Neuronal stem cell (in vitro differentiated cells): ENCODE measurements around the gene FOXL1.

Source experiments
- DNase-seq: peaks from one replicate; pipeline ENCODE4 v3.0.0-alpha.2; 2013; ENCODE audit warnings: low spot score
- H2AFZ ChIP-seq: one replicate; pipeline ENCODE4 v1.6.1; 2013; ENCODE audit warnings: mild to moderate bottlenecking, low read length, inconsistent platforms
- H2AK5ac ChIP-seq: 2 replicates; pipeline ENCODE4 v1.6.1; 2013; ENCODE audit warnings: low read depth, mild to moderate bottlenecking, inconsistent platforms, low read length, moderate library complexity, mixed read lengths
- H2BK120ac ChIP-seq: 2 replicates; pipeline ENCODE4 v1.6.1; 2013; ENCODE audit warnings: low read depth, mild to moderate bottlenecking, inconsistent platforms, low read length, moderate library complexity, mixed read lengths
- H2BK12ac ChIP-seq: one replicate; pipeline ENCODE4 v1.6.1; 2013; ENCODE audit warnings: low read length, inconsistent platforms
- H2BK15ac ChIP-seq: 2 replicates; pipeline ENCODE4 v1.6.1; 2013; ENCODE audit warnings: mild to moderate bottlenecking, low read length, inconsistent platforms, mixed read lengths
- H2BK5ac ChIP-seq: one replicate; pipeline ENCODE4 v1.6.1; 2013; ENCODE audit warnings: inconsistent platforms, mild to moderate bottlenecking, low read length, moderate library complexity
- H3K14ac ChIP-seq: one replicate; pipeline ENCODE4 v1.6.1; 2013; ENCODE audit warnings: low read length, inconsistent platforms
- H3K18ac ChIP-seq: 2 replicates; pipeline ENCODE4 v1.6.1; 2013; ENCODE audit warnings: low read length, inconsistent platforms
- H3K23ac ChIP-seq: 2 replicates; pipeline ENCODE4 v1.6.1; 2013; ENCODE audit warnings: low read depth, mild to moderate bottlenecking, mixed read lengths, low read length, inconsistent platforms; ENCODE audit not compliant: poor library complexity
- H3K27ac ChIP-seq: replicated peaks from 3 replicates; pipeline ENCODE4 v1.5.1; 2013; ENCODE audit warnings: low read length, inconsistent platforms
- H3K27me3 ChIP-seq, 3 experiments: 2 replicates each; pipeline ENCODE4 v1.6.1; 2013; ENCODE audit warnings: low read length in 3 of 3, mild to moderate bottlenecking in 2 of 3, inconsistent platforms in 1 of 3, low read depth in 1 of 3, mixed read lengths in 1 of 3, moderate library complexity in 1 of 3; ENCODE audit not compliant: control insufficient read depth in 3 of 3, insufficient read depth in 3 of 3
- H3K36me3 ChIP-seq, 2 donors: replicated peaks in 1 of 2; 2 replicates each; pipeline ENCODE4 v1.6.1; 2013; ENCODE audit warnings: low read length in 2 of 2; ENCODE audit not compliant: control insufficient read depth in 2 of 2, insufficient read depth in 2 of 2
- H3K4ac ChIP-seq: 2 replicates; pipeline ENCODE4 v1.6.1; 2013; ENCODE audit warnings: inconsistent platforms, mild to moderate bottlenecking, low read length, moderate library complexity
- H3K4me1 ChIP-seq, 2 donors: 1 replicate in 1 of 2; 2 replicates in 1 of 2; pipeline ENCODE4 v1.6.1; 2013; ENCODE audit warnings: low read length in 2 of 2, low read depth in 1 of 2; ENCODE audit not compliant: control insufficient read depth in 2 of 2, insufficient read depth in 1 of 2
- H3K4me2 ChIP-seq: one replicate; pipeline ENCODE4 v1.6.1; 2013; ENCODE audit warnings: mild to moderate bottlenecking, low read length, inconsistent platforms; ENCODE audit not compliant: insufficient read depth, poor library complexity, severe bottlenecking
- H3K4me3 ChIP-seq, 2 donors: 2 replicates each; pipeline ENCODE4 v1.5.1; 2013; ENCODE audit warnings: low read length in 2 of 2, mild to moderate bottlenecking in 2 of 2, inconsistent platforms in 1 of 2, moderate library complexity in 1 of 2
- H3K79me1 ChIP-seq: one replicate; pipeline ENCODE4 v1.6.1; 2013; ENCODE audit warnings: low read depth, mild to moderate bottlenecking, inconsistent platforms, low read length, moderate library complexity
- H3K9ac ChIP-seq: one replicate; pipeline ENCODE4 v1.6.1; 2013; ENCODE audit warnings: mild to moderate bottlenecking, low read depth, low read length, inconsistent platforms; ENCODE audit not compliant: poor library complexity
- H3K9me3 ChIP-seq, 2 donors: replicated peaks in 1 of 2; 2 replicates each; pipeline versions ENCODE3 to v1.6.1; 2013; ENCODE audit warnings: low read length in 2 of 2, mild to moderate bottlenecking in 2 of 2, inconsistent platforms in 1 of 2, low read depth in 1 of 2, mixed read lengths in 1 of 2, moderate library complexity in 1 of 2; ENCODE audit not compliant: control insufficient read depth in 2 of 2, insufficient read depth in 1 of 2
- H4K8ac ChIP-seq: one replicate; pipeline ENCODE4 v1.6.1; 2013; ENCODE audit warnings: low read depth, mild to moderate bottlenecking, inconsistent platforms, low read length, moderate library complexity
- H4K91ac ChIP-seq: one replicate; pipeline ENCODE4 v1.6.1; 2013; ENCODE audit warnings: low read length, low read depth, mild to moderate bottlenecking, inconsistent platforms; ENCODE audit not compliant: poor library complexity
- WGBS, 2 donors: extraction: QIAGEN DNeasy Blood & Tissue Kit; methylation state at CpG; one replicate each; pipeline ENCODE4 v1.1.7; 2013; ENCODE audit warnings: missing lambda C conversion rate in 2 of 2, mixed read lengths in 1 of 2; ENCODE audit not compliant: insufficient read length in 2 of 2, insufficient replicate concordance in 1 of 2; ENCODE audit errors: extremely low coverage in 2 of 2; 5-methylcytosine and 5-hydroxymethylcytosine counted together

FOXL1 gene

GRCh38 chr16:86626966-86627365 lies 48.6 kb downstream of the FOXL1 start:
- DNase-seq, result no peak
- peaks cover 0 to 5% (median 0%) of the 10 kb centered on the region in 3 experiments for H3K27me3 ChIP-seq
- H3K27ac ChIP-seq, result no peak overlapping the region
- H3K23ac ChIP-seq, result no peak overlapping the region
- H3K4me2 ChIP-seq, result no peak overlapping the region
- H3K36me3 ChIP-seq, result no peaks in the 10 kb centered on the region
- H3K4ac ChIP-seq, result no peak overlapping the region
- H4K8ac ChIP-seq, result peak overlapping the region; percentile 52
- no peaks in the 10 kb centered on the region for H3K79me1 ChIP-seq
- H2AFZ ChIP-seq, result no peak overlapping the region
- no peak overlapping the region for H2BK15ac ChIP-seq
- no peak overlapping the region for H3K14ac ChIP-seq
- no peaks in the 10 kb centered on the region for H3K4me1 ChIP-seq
- H3K9me3 ChIP-seq, result no peaks in the 10 kb centered on the region
- no peak overlapping the region for H2BK5ac ChIP-seq
- no peak overlapping the region for H3K18ac ChIP-seq
- no peak overlapping the region for H2AK5ac ChIP-seq
- H3K4me3 ChIP-seq, result no peak overlapping the region
- H2BK12ac ChIP-seq, result no peak overlapping the region
- no peak overlapping the region for H4K91ac ChIP-seq
- no peak overlapping the region for H3K9ac ChIP-seq
- no peak overlapping the region for H2BK120ac ChIP-seq
- no CpG with 5 or more reads among the region's 8 CpGs for WGBS, 2 donors

GRCh38 chr16:86628614-86629013 lies 50.3 kb downstream of the FOXL1 start:
- WGBS, 2 donors, result no CpG with 5 or more reads among the region's 5 CpGs
- H2BK12ac ChIP-seq, result no peak overlapping the region
- DNase-seq, result no peak

GRCh38 chr16:86630471-86630870 lies 52.1 kb downstream of the FOXL1 start:
- Histone ChIP-seq H3K27me3 (peaks cover 0 to 5% (median 0%) of the 10 kb centered on the region in 3 experiments), H3K4me3 (no peak overlapping the region), H3K4me2 (no peak overlapping the region), H4K91ac (no peak overlapping the region), H2BK15ac (peak overlapping the region; percentile 14), H3K9me3 (no peaks in the 10 kb centered on the region), H3K36me3 (no peaks in the 10 kb centered on the region), H2BK12ac (no peak overlapping the region), H2AK5ac (peak overlapping the region; percentile 51), H3K9ac (no peak overlapping the region), H2AFZ (no peak overlapping the region), H3K14ac (no peak overlapping the region), H3K27ac (no peak overlapping the region), H4K8ac (no peak overlapping the region), H2BK5ac (no peak overlapping the region), H3K79me1 (no peaks in the 10 kb centered on the region), H3K4ac (no peak overlapping the region), H2BK120ac (no peak overlapping the region), H3K23ac (no peak overlapping the region), H3K4me1 (peaks cover 2 to 3% of the 10 kb centered on the region in 2 donors), H3K18ac (peak overlapping the region; percentile 15)
- WGBS, 2 donors, result no CpG with 5 or more reads among the region's 13 CpGs
- no peak for DNase-seq

More at GRCh38 chr16:86628614-86629013, 50.3 kb downstream of the FOXL1 start:
- Histone ChIP-seq H4K91ac (no peak overlapping the region), H2AK5ac (no peak overlapping the region), H3K27ac (no peak overlapping the region), H2BK5ac (no peak overlapping the region), H3K18ac (no peak overlapping the region), H3K9me3 (no peaks in the 10 kb centered on the region), H3K79me1 (no peaks in the 10 kb centered on the region), H2BK15ac (no peak overlapping the region), H3K4me1 (no peaks in the 10 kb centered on the region), H4K8ac (no peak overlapping the region), H2AFZ (no peak overlapping the region), H2BK120ac (no peak overlapping the region), H3K36me3 (no peaks in the 10 kb centered on the region), H3K4me2 (no peak overlapping the region), H3K14ac (no peak overlapping the region), H3K23ac (no peak overlapping the region), H3K4ac (no peak overlapping the region), H3K9ac (no peak overlapping the region), H3K4me3 (no peak overlapping the region), H3K27me3 (peaks cover 0 to 5% (median 0%) of the 10 kb centered on the region in 3 experiments)

GRCh38 chr16:86631444-86631843 lies 53.1 kb downstream of the FOXL1 start:
- H3K23ac ChIP-seq, result no peak overlapping the region
- no peak overlapping the region for H2BK120ac ChIP-seq
- no peak overlapping the region for H2AFZ ChIP-seq
- H3K27ac ChIP-seq, result no peak overlapping the region
- no peak overlapping the region for H4K8ac ChIP-seq
- no peak overlapping the region for H3K14ac ChIP-seq
- DNase-seq, result no peak
- H3K9me3 ChIP-seq, result no peaks in the 10 kb centered on the region
- no CpG with 5 or more reads among the region's 9 CpGs for WGBS, 2 donors
- H3K9ac ChIP-seq, result no peak overlapping the region
- no peak overlapping the region for H2AK5ac ChIP-seq
- no peaks in the 10 kb centered on the region for H3K36me3 ChIP-seq
- H3K4me3 ChIP-seq, result no peak overlapping the region
- H3K27me3 ChIP-seq, result peaks cover 0 to 5% (median 0%) of the 10 kb centered on the region in 3 experiments
- H3K18ac ChIP-seq, result no peak overlapping the region
- no peak overlapping the region for H3K4ac ChIP-seq
- H2BK5ac ChIP-seq, result no peak overlapping the region
- no peak overlapping the region for H3K4me2 ChIP-seq
- no peak overlapping the region for H2BK12ac ChIP-seq
- H3K4me1 ChIP-seq, result peaks cover 3 to 7% of the 10 kb centered on the region in 2 donors
- no peaks in the 10 kb centered on the region for H3K79me1 ChIP-seq
- H2BK15ac ChIP-seq, result no peak overlapping the region
- H4K91ac ChIP-seq, result no peak overlapping the region
